Stimulated activated naive CD8-positive, alpha-beta T cell treated with anti-CD3 and anti-CD28 coated beads, Interleukin-15, Interleukin-2, amounts not matched to agents 100 ng/mL and 50 ng/mL, for 24 hours (primary cell): Measurements from ENCODE around the gene NEK10.

Source experiments
- H3K27ac Mint-ChIP-seq: one replicate; pipeline ENCODE4 v1.8.0; 2021; ENCODE audit warnings: mild to moderate bottlenecking, mixed read lengths
- H3K27me3 Mint-ChIP-seq: one replicate; pipeline ENCODE4 v1.8.0; 2021; ENCODE audit warnings: mixed read lengths
- H3K36me3 Mint-ChIP-seq: one replicate; pipeline ENCODE4 v1.8.0; 2021; ENCODE audit warnings: low read depth, mixed read lengths
- H3K4me1 Mint-ChIP-seq: one replicate; pipeline ENCODE4 v1.8.0; 2021; ENCODE audit warnings: low read depth, mixed read lengths
- H3K4me3 Mint-ChIP-seq: one replicate; pipeline ENCODE4 v1.8.0; 2021; ENCODE audit warnings: mild to moderate bottlenecking, mixed read lengths
- H3K9me3 Mint-ChIP-seq: one replicate; pipeline ENCODE4 v1.8.0; 2021; ENCODE audit warnings: mixed read lengths

The NEK10 gene

GRCh38 chr3:27208961-27209616, 160.1 kb downstream of the NEK10 start:
- Mint-ChIP-seq H3K27ac (no peak overlapping the region), H3K4me3 (no peak overlapping the region), H3K27me3 (no peaks in the 10 kb centered on the region), H3K9me3 (no peaks in the 10 kb centered on the region), H3K4me1 (no peaks in the 10 kb centered on the region), H3K36me3 (no peaks in the 10 kb centered on the region)

- H3K36me3 Mint-ChIP-seq: no peaks in the 10 kb centered on the region
- H3K4me3 Mint-ChIP-seq: no peak overlapping the region
- H3K27me3 Mint-ChIP-seq: no peaks in the 10 kb centered on the region
- H3K4me1 Mint-ChIP-seq: no peaks in the 10 kb centered on the region
- H3K9me3 Mint-ChIP-seq: no peaks in the 10 kb centered on the region
- no peak overlapping the region for H3K27ac Mint-ChIP-seq
Measured at GRCh38 chr3:27202959-27203358, 166.2 kb downstream of the NEK10 start.

GRCh38 chr3:27201492-27201891, 167.7 kb downstream of the NEK10 start:
- no peaks in the 10 kb centered on the region for H3K36me3 Mint-ChIP-seq
- H3K4me1 Mint-ChIP-seq: no peaks in the 10 kb centered on the region
- no peak overlapping the region for H3K4me3 Mint-ChIP-seq
- no peaks in the 10 kb centered on the region for H3K9me3 Mint-ChIP-seq
- H3K27me3 Mint-ChIP-seq: no peaks in the 10 kb centered on the region
- no peak overlapping the region for H3K27ac Mint-ChIP-seq

- Mint-ChIP-seq H3K4me3 (no peak overlapping the region), H3K9me3 (no peaks in the 10 kb centered on the region), H3K27ac (no peak overlapping the region), H3K36me3 (no peaks in the 10 kb centered on the region), H3K27me3 (no peaks in the 10 kb centered on the region), H3K4me1 (no peaks in the 10 kb centered on the region)
Measured at GRCh38 chr3:27200721-27201489, 168.3 kb downstream of the NEK10 start.

- no peaks in the 10 kb centered on the region for H3K27me3 Mint-ChIP-seq
- H3K36me3 Mint-ChIP-seq: no peaks in the 10 kb centered on the region
- no peak overlapping the region for H3K4me3 Mint-ChIP-seq
- no peaks in the 10 kb centered on the region for H3K9me3 Mint-ChIP-seq
- no peak overlapping the region for H3K27ac Mint-ChIP-seq
- no peaks in the 10 kb centered on the region for H3K4me1 Mint-ChIP-seq
Measured at GRCh38 chr3:27194861-27195483, 174.2 kb downstream of the NEK10 start.

GRCh38 chr3:27193056-27193455, 176.1 kb downstream of the NEK10 start:
- H3K9me3 Mint-ChIP-seq: no peaks in the 10 kb centered on the region
- no peaks in the 10 kb centered on the region for H3K27me3 Mint-ChIP-seq
- H3K4me3 Mint-ChIP-seq: no peak overlapping the region
- no peaks in the 10 kb centered on the region for H3K36me3 Mint-ChIP-seq
- H3K27ac Mint-ChIP-seq: no peak overlapping the region
- no peaks in the 10 kb centered on the region for H3K4me1 Mint-ChIP-seq

GRCh38 chr3:27186013-27186412, 183.2 kb downstream of the NEK10 start:
- Mint-ChIP-seq H3K27me3 (no peaks in the 10 kb centered on the region), H3K9me3 (no peaks in the 10 kb centered on the region), H3K27ac (no peak overlapping the region), H3K4me1 (no peaks in the 10 kb centered on the region), H3K4me3 (no peak overlapping the region), H3K36me3 (no peaks in the 10 kb centered on the region)

GRCh38 chr3:27185231-27185989, 183.8 kb downstream of the NEK10 start:
- Mint-ChIP-seq H3K36me3 (no peaks in the 10 kb centered on the region), H3K27me3 (no peaks in the 10 kb centered on the region), H3K27ac (no peak overlapping the region), H3K4me3 (no peak overlapping the region), H3K9me3 (no peaks in the 10 kb centered on the region), H3K4me1 (no peaks in the 10 kb centered on the region)

- Mint-ChIP-seq H3K27me3 (no peaks in the 10 kb centered on the region), H3K27ac (no peak overlapping the region), H3K4me3 (no peak overlapping the region), H3K36me3 (no peaks in the 10 kb centered on the region), H3K4me1 (no peaks in the 10 kb centered on the region), H3K9me3 (no peaks in the 10 kb centered on the region)
Measured at GRCh38 chr3:27184261-27184660, 184.9 kb downstream of the NEK10 start.

GRCh38 chr3:27176256-27176655, 192.9 kb downstream of the NEK10 start:
- Mint-ChIP-seq H3K9me3 (no peaks in the 10 kb centered on the region), H3K27me3 (no peaks in the 10 kb centered on the region), H3K36me3 (no peaks in the 10 kb centered on the region), H3K4me1 (no peaks in the 10 kb centered on the region), H3K27ac (no peak overlapping the region), H3K4me3 (no peak overlapping the region)

- H3K4me3 Mint-ChIP-seq: no peak overlapping the region
- no peaks in the 10 kb centered on the region for H3K4me1 Mint-ChIP-seq
- H3K9me3 Mint-ChIP-seq: no peaks in the 10 kb centered on the region
- no peaks in the 10 kb centered on the region for H3K36me3 Mint-ChIP-seq
- H3K27ac Mint-ChIP-seq: no peak overlapping the region
- H3K27me3 Mint-ChIP-seq: no peaks in the 10 kb centered on the region
Measured at GRCh38 chr3:27174530-27174929, 194.7 kb downstream of the NEK10 start.

GRCh38 chr3:27171113-27171512, 198.1 kb downstream of the NEK10 start:
- Mint-ChIP-seq H3K27ac (no peak overlapping the region), H3K36me3 (no peaks in the 10 kb centered on the region), H3K9me3 (no peaks in the 10 kb centered on the region)

GRCh38 chr3:27166888-27167287, 202.3 kb downstream of the NEK10 start:
- H3K27me3 Mint-ChIP-seq: no peaks in the 10 kb centered on the region
- H3K4me1 Mint-ChIP-seq: no peaks in the 10 kb centered on the region
- H3K9me3 Mint-ChIP-seq: no peaks in the 10 kb centered on the region
- no peak overlapping the region for H3K27ac Mint-ChIP-seq
- H3K36me3 Mint-ChIP-seq: no peaks in the 10 kb centered on the region
- no peak overlapping the region for H3K4me3 Mint-ChIP-seq

More at GRCh38 chr3:27171113-27171512, 198.1 kb downstream of the NEK10 start:
- H3K4me3 Mint-ChIP-seq: no peak overlapping the region
- no peaks in the 10 kb centered on the region for H3K4me1 Mint-ChIP-seq
- H3K27me3 Mint-ChIP-seq: no peaks in the 10 kb centered on the region

GRCh38 chr3:27165321-27165721, 203.9 kb downstream of the NEK10 start:
- no peaks in the 10 kb centered on the region for H3K9me3 Mint-ChIP-seq
- H3K27ac Mint-ChIP-seq: no peak overlapping the region
- no peaks in the 10 kb centered on the region for H3K4me1 Mint-ChIP-seq
- H3K4me3 Mint-ChIP-seq: no peak overlapping the region
- no peaks in the 10 kb centered on the region for H3K27me3 Mint-ChIP-seq
- H3K36me3 Mint-ChIP-seq: no peaks in the 10 kb centered on the region

GRCh38 chr3:27160779-27161287, 208.3 kb downstream of the NEK10 start:
- H3K9me3 Mint-ChIP-seq: no peaks in the 10 kb centered on the region
- no peak overlapping the region for H3K4me3 Mint-ChIP-seq
- no peaks in the 10 kb centered on the region for H3K36me3 Mint-ChIP-seq
- no peak overlapping the region for H3K27ac Mint-ChIP-seq
- H3K27me3 Mint-ChIP-seq: no peaks in the 10 kb centered on the region
- no peaks in the 10 kb centered on the region for H3K4me1 Mint-ChIP-seq
